AG09319 (cell line): ENCODE data around the gene TBATA.
A peak's percentile ranks its signal among the peaks of the same experiment; 100 is the strongest.

Experiments used
- DNase-seq: peaks from one replicate; pipeline ENCODE4 v3.0.0-alpha.2; 2010; ENCODE audit warnings: low read depth; ENCODE audit errors: extremely low read depth
- TF ChIP-seq, protein P1 (sequence below): IDR thresholded peaks from 2 replicates; pipeline ENCODE4 v1.5.1; 2011; ENCODE audit warnings: low read depth, mild to moderate bottlenecking, inconsistent platforms, low read length, moderate library complexity

TBATA gene

GRCh38 chr10:70747192-70747965 is 37.8 kb downstream of the TBATA start:
- TF ChIP-seq, protein P1, sequence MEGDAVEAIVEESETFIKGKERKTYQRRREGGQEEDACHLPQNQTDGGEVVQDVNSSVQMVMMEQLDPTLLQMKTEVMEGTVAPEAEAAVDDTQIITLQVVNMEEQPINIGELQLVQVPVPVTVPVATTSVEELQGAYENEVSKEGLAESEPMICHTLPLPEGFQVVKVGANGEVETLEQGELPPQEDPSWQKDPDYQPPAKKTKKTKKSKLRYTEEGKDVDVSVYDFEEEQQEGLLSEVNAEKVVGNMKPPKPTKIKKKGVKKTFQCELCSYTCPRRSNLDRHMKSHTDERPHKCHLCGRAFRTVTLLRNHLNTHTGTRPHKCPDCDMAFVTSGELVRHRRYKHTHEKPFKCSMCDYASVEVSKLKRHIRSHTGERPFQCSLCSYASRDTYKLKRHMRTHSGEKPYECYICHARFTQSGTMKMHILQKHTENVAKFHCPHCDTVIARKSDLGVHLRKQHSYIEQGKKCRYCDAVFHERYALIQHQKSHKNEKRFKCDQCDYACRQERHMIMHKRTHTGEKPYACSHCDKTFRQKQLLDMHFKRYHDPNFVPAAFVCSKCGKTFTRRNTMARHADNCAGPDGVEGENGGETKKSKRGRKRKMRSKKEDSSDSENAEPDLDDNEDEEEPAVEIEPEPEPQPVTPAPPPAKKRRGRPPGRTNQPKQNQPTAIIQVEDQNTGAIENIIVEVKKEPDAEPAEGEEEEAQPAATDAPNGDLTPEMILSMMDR = no peak
- DNase-seq = no peak

GRCh38 chr10:70745555-70745954 is 39.6 kb downstream of the TBATA start:
- TF ChIP-seq, protein P1 = no peak
- no peak for DNase-seq

- no peak for DNase-seq
- TF ChIP-seq, protein P1 = no peak
Measured at GRCh38 chr10:70744617-70745143, 40.5 kb downstream of the TBATA start.

- DNase-seq = no peak
- TF ChIP-seq, protein P1 = no peak
Measured at GRCh38 chr10:70743879-70744278, 41.3 kb downstream of the TBATA start.

DNA sequence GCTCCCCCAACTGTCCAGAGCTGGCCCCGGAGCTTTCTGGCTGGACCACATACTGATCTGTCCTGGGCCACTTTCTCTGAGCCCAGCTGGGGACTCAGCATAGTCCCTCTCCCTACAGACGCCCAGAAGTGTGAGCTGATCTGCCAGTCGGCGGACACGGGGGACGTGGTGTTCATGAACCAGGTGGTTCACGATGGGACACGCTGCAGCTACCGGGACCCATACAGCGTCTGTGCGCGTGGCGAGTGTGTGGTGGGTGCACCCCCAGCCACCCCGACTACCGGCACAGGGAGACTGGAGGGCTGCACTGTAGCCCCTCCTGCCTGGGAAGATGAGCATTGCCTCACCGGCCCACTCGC is 41.8 kb downstream of the TBATA start:
- TF ChIP-seq, protein P1 = no peak
- no peak for DNase-seq

GRCh38 chr10:70742537-70743429 is 42.4 kb downstream of the TBATA start:
- TF ChIP-seq, protein P1 = no peak
- DNase-seq = peak; percentile 45
